LNCaP clone FGC (cell line): ENCODE results near the gene FOXP1.

Experiments
- DNase-seq: peaks from one replicate; pipeline ENCODE4 v3.0.0-alpha.2; 2011; ENCODE audit warnings: low read depth
- H3K4me3 ChIP-seq: 2 replicates; pipeline ENCODE4 v1.5.1; 2011; ENCODE audit warnings: mild to moderate bottlenecking, low read depth, low read length, control low read depth
- TF ChIP-seq, protein P1 (sequence below): IDR thresholded peaks from 2 replicates; pipeline ENCODE4 v1.5.1; 2012; ENCODE audit warnings: mild to moderate bottlenecking; ENCODE audit not compliant: control insufficient read depth, insufficient read depth; ENCODE audit errors: extremely low read depth

FOXP1 gene

DNA sequence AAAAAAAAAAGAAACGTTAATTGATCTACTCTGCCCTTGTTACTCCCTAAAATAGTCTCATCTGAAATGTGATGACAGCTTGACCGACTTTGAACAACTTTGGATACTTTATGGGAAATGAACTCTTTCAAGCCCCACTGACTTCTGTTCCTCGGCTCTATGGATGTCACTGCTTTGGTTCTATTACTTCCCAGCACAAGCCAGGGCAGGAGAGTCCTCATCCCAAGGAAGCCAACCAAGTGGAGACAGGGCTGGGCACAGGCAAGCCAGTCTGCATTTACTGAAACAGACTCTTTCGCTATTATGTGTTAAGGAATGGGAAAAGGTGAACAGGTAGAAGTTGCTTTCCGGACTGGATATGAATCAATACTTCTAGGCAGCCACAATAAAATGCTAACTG is 444.0 kb downstream of the FOXP1 start:
- no peak overlapping the region for H3K4me3 ChIP-seq
- DNase-seq = no peak
- TF ChIP-seq, protein P1, sequence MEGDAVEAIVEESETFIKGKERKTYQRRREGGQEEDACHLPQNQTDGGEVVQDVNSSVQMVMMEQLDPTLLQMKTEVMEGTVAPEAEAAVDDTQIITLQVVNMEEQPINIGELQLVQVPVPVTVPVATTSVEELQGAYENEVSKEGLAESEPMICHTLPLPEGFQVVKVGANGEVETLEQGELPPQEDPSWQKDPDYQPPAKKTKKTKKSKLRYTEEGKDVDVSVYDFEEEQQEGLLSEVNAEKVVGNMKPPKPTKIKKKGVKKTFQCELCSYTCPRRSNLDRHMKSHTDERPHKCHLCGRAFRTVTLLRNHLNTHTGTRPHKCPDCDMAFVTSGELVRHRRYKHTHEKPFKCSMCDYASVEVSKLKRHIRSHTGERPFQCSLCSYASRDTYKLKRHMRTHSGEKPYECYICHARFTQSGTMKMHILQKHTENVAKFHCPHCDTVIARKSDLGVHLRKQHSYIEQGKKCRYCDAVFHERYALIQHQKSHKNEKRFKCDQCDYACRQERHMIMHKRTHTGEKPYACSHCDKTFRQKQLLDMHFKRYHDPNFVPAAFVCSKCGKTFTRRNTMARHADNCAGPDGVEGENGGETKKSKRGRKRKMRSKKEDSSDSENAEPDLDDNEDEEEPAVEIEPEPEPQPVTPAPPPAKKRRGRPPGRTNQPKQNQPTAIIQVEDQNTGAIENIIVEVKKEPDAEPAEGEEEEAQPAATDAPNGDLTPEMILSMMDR = no peak

DNA sequence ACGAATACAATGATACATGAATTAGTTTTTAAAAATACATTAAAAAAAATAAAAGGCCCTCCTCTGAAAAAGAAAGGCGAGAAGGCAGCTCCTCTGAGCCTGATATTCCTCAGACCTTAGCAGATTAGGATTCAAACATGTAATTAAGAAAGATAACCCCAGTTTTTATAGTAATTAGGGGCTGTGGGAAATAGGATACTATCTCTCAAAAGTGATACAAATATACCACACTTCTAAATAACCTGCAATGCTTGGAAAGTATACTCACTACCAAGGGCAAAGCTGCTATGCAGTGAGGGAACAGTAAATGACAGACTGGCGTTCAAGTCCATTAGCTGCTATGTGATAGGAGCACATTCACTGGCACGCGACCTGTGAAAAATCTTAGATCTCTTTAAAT is 445.1 kb downstream of the FOXP1 start:
- DNase-seq = no peak
- TF ChIP-seq, protein P1 = no peak
- no peak overlapping the region for H3K4me3 ChIP-seq

DNA sequence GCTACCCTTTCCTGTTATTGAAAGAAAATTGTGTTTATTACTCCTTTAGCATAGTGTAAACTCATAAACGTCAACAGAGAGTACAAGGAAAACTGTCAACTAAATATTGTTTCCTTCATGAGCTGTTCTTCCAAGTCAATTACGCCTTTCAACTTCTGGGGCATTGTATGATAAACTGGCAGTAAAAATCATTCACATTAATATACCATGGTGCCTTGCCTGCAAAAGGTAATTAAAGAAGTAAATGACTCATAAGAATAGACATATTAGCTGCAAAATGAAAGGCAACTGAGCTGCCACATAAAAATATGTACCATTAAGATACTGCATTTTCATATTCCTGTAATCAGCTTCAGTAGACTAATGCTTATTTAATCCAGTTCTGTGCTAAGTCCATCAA is 447.3 kb downstream of the FOXP1 start:
- no peak for DNase-seq
- no peak overlapping the region for H3K4me3 ChIP-seq
- TF ChIP-seq, protein P1 = no peak

DNA sequence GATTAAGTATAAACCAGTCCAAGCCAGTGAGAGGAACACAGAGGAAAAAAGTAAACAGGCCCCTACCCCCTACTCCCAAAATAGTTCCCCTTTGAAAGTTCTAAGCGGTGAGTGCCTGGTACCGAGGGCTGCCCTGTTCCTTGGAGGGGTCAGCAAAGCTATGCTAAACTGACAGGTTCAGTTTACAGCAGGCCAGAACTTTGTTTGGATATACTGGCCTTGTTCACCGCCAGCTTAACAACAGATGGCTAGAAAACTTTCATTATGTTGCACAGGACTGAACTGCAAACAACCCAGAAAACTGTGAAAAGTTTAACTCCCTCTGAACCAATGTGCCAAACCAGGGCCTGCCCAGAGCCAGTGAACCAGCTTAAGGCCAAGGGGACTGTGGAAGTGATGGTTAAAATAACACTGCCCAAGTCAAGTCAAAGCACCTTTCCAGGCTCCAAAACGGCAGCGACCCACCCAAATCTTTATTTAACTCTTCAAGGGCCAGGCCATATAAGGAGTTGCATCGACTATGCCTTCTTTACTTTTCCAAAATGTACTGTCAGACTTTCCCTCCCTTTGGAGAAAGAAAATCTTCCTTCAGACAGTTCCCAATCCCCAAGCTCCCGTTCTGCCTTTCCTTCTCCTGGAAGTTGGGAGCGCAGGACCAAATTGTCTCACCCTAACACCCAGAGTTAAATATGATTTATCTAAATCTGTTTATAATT is 448.0 kb downstream of the FOXP1 start:
- no peak for DNase-seq

DNA sequence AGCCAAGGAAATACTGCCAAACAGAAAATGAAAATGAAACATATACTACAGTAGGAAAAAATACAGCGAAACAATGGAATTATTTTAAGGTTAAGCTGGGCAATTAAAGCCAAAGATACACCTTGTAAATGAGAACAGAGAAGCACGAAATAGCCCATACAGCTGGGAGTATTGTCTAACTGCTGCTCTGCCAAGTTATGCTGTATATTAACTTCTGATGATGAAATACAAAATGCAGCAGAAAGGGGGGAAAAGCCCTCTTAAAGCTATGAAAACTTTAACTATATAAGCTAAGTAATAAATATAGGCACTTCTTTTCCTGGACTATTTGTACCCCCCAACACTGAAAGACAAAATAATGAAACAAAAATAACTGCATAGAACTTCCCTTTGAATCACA is 449.0 kb downstream of the FOXP1 start:
- TF ChIP-seq, protein P1 = no peak
- no peak overlapping the region for H3K4me3 ChIP-seq
- DNase-seq = no peak

More for the DNA sequence above, 448.0 kb downstream of the FOXP1 start:
- H3K4me3 ChIP-seq = no peak overlapping the region
- TF ChIP-seq, protein P1 = no peak

DNA sequence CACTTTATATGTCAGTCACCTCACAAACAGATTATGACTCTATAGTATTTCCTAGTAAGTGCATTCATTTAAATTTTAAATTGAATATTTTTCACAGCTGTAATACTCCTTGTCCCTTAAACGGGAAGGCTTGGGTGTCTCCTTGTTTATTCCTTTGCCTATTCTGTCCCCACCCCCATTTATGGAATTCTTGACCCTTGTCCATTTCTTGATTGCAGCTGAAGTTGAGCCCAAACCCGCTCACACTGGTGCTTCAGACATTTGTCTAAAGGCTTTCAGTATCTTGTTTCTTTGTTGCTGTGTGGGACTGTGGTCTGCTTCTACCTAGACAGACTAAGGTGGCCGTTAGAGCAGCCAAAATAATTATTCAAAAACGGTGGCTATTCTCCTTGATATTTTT is 449.7 kb downstream of the FOXP1 start:
- no peak for DNase-seq
- TF ChIP-seq, protein P1 = no peak
- no peak overlapping the region for H3K4me3 ChIP-seq

DNA sequence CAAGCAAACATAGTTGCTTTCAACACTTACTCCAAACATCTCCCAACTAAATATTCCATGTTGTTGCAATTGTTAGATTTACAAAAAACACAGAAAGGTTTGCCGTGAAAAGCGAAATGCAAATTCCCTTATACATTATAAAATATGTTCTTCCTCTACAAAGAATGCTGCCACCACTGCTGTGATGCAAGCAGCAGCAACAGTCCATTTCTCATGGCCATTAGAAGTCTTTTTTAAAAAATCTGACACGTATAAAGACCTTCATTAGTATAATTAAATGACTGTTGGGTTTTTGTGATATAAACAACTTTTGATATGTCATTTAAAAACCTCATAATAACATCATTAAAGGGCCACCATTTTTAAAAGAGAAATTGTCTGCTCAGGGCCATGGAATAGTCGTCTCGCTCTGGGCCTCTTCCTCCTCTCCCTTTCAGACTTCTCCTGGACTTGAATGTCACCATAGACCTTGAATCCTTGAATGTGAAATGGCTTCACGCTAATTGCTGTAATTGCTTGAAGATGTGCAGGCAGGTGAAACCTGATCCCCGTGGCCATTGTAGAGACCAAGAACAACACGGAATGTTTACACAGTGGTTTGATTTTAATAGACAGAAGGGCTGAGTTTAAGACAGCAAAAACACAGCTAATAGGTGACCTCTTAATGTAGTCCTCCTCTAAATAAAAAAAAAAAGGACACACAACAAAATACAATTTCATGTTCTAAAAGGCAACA is 450.4 kb downstream of the FOXP1 start:
- no peak for DNase-seq
- TF ChIP-seq, protein P1 = no peak
- no peak overlapping the region for H3K4me3 ChIP-seq
